Lung (tissue), 12 donors: Measurements from ENCODE around the gene FLVCR2. TPM values are rescaled to one million over a fixed set of nuclear protein-coding genes. Genes with fewer than 3 reads are reported as not detected.
A peak's percentile ranks its signal among the peaks of the same experiment; 100 is the strongest.

Experiments used
- ATAC-seq: fragments of 200-7000 bp; cut with Tn5 transposase; one replicate; pipeline ENCODE4 v1.9.1; 2020; ENCODE audit warnings: moderate number of reproducible peaks; ENCODE audit not compliant: insufficient read depth, low FRiP score
- DNase-seq, 3 donors: peaks; one replicate each; pipeline ENCODE4 v3.0.0-alpha.2; 2013 to 2017
- H3K27ac ChIP-seq, 2 donors: one replicate each; pipeline ENCODE4 v1.5.1; 2013; ENCODE audit warnings: mild to moderate bottlenecking in 2 of 2, moderate library complexity in 2 of 2, control low read depth in 1 of 2, inconsistent platforms in 1 of 2, low read depth in 1 of 2, low read length in 1 of 2
- H3K27me3 ChIP-seq, 3 donors: one replicate each; pipeline ENCODE4 v1.5.1; 2013; ENCODE audit warnings: low read length in 2 of 3; ENCODE audit not compliant: control insufficient read depth in 3 of 3, insufficient read depth in 3 of 3
- H3K36me3 ChIP-seq, 4 donors: one replicate each; pipeline ENCODE4 v1.5.1; 2013; ENCODE audit warnings: low read length in 4 of 4, mild to moderate bottlenecking in 1 of 4, moderate library complexity in 1 of 4; ENCODE audit not compliant: control insufficient read depth in 4 of 4, insufficient read depth in 4 of 4
- H3K4me1 ChIP-seq, 5 donors: one replicate each; pipeline ENCODE4 v1.5.1; 2013; ENCODE audit warnings: low read length in 5 of 5, mild to moderate bottlenecking in 2 of 5, moderate library complexity in 1 of 5; ENCODE audit not compliant: control insufficient read depth in 5 of 5, insufficient read depth in 5 of 5
- H3K4me3 ChIP-seq: one replicate; pipeline ENCODE4 v1.5.1; 2013; ENCODE audit warnings: mild to moderate bottlenecking, control low read depth, moderate library complexity
- H3K9ac ChIP-seq, 2 donors: one replicate each; pipeline ENCODE4 v1.5.1; 2013; ENCODE audit warnings: low read length in 2 of 2, control low read depth in 1 of 2; ENCODE audit not compliant: insufficient read depth in 1 of 2
- H3K9me3 ChIP-seq, 4 donors: one replicate each; pipeline ENCODE4 v1.5.1; 2013; ENCODE audit warnings: low read length in 3 of 4, mild to moderate bottlenecking in 1 of 4, moderate library complexity in 1 of 4; ENCODE audit not compliant: control insufficient read depth in 4 of 4, insufficient read depth in 3 of 4
- WGBS, 2 donors: extraction: QIAGEN DNeasy Blood & Tissue Kit; methylation state at CpG; one replicate each; pipeline ENCODE4 v1.1.7; 2013; 5-methylcytosine and 5-hydroxymethylcytosine counted together
- polyA plus RNA-seq, 2 donors: library from polyadenylated mRNA; stranded (reverse); fragments of 200-250 nt; gene quantifications; one replicate each; pipeline ENCODE4 v1.2.1, GENCODE V29; 2013
- total RNA-seq, 2 donors: library from RNA; depleted of rRNA in 1 of 2; stranded (reverse); fragments of >200 nt in 1 of 2; gene quantifications; one replicate each; pipeline ENCODE4 v1.2.1, GENCODE V29; 2014 to 2021
- TF ChIP-seq, protein P1 (sequence below): IDR thresholded peaks from 2 replicates; pipeline ENCODE4 v1.5.1; 2012; ENCODE audit warnings: mild to moderate bottlenecking; ENCODE audit errors: control extremely low read depth, extremely low read depth
- donor health status: control.
- donor health status: control.
- donor health status: Bipolar disorder and iron deficiency.
- donor health status: healthy.
- donor health status: DM: yes; HTN: yes; CAD: no.

The FLVCR2 gene
- total and polyA plus RNA-seq, 4 donors = 4.7 to 37.6 (median 20.5) TPM

DNA sequence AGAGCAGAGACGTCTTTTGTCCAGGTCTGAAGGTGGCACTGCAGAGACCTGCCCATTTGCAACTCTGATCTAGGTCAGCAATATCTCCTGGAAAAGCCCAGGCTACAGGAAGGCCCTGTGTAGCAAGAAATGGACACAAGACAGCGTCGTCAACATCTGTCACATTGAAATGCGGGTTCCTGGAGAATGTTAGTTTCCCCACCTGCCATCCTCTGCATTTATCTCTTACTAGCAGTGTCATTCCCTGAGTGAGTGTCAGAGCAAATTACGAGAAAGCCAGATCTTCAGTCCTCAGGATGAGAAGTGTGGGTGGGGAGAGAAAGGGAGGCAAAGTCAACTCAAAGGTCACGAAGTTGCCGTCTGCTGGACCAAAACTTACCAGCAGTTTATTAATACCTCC lies 27.4 kb upstream of the FLVCR2 start:
- WGBS, 2 donors = 88 to 96% methylated on average over 7 of the region's 7 CpGs
- Histone ChIP-seq H3K27ac (no peak overlapping the region), H3K36me3 (peaks cover 0 to 3% (median 0%) of the 10 kb centered on the region in 4 donors), H3K27me3 (no peaks in the 10 kb centered on the region), H3K4me1 (peaks cover 0 to 5% (median 0%) of the 10 kb centered on the region in 5 donors), H3K9ac (no peak overlapping the region), H3K4me3 (no peak overlapping the region), H3K9me3 (no peaks in the 10 kb centered on the region)
- ATAC-seq (no peak), DNase-seq (no peak)
- TF ChIP-seq, protein P1, sequence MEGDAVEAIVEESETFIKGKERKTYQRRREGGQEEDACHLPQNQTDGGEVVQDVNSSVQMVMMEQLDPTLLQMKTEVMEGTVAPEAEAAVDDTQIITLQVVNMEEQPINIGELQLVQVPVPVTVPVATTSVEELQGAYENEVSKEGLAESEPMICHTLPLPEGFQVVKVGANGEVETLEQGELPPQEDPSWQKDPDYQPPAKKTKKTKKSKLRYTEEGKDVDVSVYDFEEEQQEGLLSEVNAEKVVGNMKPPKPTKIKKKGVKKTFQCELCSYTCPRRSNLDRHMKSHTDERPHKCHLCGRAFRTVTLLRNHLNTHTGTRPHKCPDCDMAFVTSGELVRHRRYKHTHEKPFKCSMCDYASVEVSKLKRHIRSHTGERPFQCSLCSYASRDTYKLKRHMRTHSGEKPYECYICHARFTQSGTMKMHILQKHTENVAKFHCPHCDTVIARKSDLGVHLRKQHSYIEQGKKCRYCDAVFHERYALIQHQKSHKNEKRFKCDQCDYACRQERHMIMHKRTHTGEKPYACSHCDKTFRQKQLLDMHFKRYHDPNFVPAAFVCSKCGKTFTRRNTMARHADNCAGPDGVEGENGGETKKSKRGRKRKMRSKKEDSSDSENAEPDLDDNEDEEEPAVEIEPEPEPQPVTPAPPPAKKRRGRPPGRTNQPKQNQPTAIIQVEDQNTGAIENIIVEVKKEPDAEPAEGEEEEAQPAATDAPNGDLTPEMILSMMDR = no peak

DNA sequence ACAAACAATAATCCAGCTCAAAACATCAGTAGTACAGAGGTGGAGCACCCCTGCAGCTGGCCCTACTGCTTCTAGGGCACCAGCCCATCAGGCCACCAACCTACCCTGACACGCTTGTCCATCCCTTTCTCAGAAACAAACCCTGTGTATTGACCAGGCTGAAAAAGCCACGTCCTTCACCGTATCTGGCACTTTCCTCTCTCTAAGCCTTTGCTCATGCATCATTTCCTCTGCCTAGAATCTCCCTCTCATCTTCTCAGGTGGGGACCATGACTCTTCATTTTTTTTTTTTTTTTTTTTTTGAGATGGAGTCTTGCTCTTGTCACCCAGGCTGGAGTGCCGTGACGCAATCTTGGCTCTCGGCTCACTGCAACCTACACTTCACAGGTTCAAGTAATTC lies 25.3 kb upstream of the FLVCR2 start:
- no peak overlapping the region for H3K4me3 ChIP-seq
- DNase-seq (no peak), ATAC-seq (no peak)
- H3K9me3 ChIP-seq = peaks cover 0 to 4% (median 0%) of the 10 kb centered on the region in 4 donors
- peaks cover 0 to 5% (median 0%) of the 10 kb centered on the region in 5 donors for H3K4me1 ChIP-seq
- H3K27me3 ChIP-seq = no peaks in the 10 kb centered on the region
- H3K27ac ChIP-seq = no peak overlapping the region
- H3K36me3 ChIP-seq = no peaks in the 10 kb centered on the region
- 81 to 88% methylated on average over 6 of the region's 6 CpGs for WGBS, 2 donors
- TF ChIP-seq, protein P1 = no peak
- H3K9ac ChIP-seq = no peak overlapping the region

DNA sequence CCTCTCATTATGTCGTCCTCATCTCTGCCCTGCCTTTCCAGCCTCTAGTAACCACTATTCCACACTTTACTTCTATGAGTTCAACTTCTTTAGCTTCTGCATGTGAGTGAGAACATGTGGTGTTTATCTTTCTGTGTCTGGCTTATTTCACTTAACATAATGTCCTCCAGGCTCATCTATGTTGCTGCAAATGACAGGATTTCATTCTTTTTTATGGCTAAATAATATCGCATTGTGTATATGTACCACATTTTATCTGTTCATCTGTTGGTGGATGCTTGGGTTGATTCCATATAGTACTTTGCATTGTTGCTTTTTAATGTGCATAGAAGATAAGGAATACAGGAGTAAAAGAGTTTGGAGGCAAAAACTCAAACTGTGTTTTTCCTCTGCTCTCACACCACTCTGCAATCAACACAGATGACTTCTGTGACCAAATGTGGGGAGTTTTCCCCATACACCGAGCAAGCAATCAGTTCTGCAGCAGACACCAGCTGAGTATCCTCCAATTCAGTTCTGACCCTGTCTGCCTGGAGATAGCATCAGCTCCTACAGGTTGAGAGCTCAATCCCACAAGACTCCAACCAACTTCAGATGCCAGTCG lies 24.6 kb upstream of the FLVCR2 start:
- 71 to 81% methylated on average over 4 of the region's 4 CpGs for WGBS, 2 donors
- H3K4me3 ChIP-seq = no peak overlapping the region
- no peak for ATAC-seq
- H3K27me3 ChIP-seq = no peaks in the 10 kb centered on the region
- H3K4me1 ChIP-seq = peaks cover 0 to 5% (median 0%) of the 10 kb centered on the region in 5 donors
- no peak overlapping the region for H3K9ac ChIP-seq
- no peak for DNase-seq
- TF ChIP-seq, protein P1 = no peak
- H3K27ac ChIP-seq = no peak overlapping the region
- H3K9me3 ChIP-seq = peaks cover 0 to 4% (median 0%) of the 10 kb centered on the region in 4 donors
- H3K36me3 ChIP-seq = no peaks in the 10 kb centered on the region

DNA sequence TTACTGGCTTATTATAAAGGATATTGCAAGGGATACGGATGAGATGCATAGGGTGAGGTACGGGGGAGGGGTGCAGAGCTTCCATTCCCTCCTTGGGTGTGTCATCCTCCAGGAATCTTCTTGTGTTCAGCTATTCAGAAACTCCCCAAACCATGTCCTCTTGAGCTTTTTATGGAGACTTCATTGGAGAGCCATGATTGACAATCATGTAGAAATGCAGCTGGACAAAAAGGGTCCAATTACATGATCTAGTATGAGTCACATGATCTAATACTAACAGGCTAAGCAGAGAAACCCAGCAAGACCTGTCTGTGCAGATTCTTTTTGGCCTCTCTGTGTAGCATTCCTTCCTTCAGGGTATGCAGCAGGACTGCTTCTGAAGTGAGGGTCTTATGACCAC lies 23.9 kb upstream of the FLVCR2 start:
- Histone ChIP-seq H3K4me3 (no peak overlapping the region), H3K9me3 (peaks cover 0 to 4% (median 0%) of the 10 kb centered on the region in 4 donors), H3K27ac (no peak overlapping the region), H3K36me3 (no peaks in the 10 kb centered on the region), H3K27me3 (no peaks in the 10 kb centered on the region), H3K9ac (no peak overlapping the region), H3K4me1 (peaks cover 0 to 5% (median 0%) of the 10 kb centered on the region in 5 donors)
- no peak for ATAC-seq
- peak; percentile 46 to 71 (median 54) for DNase-seq
- 44 to 74% methylated on average over 2 of the region's 2 CpGs for WGBS, 2 donors
- TF ChIP-seq, protein P1 = no peak
